SU-DHL-6 (cell line): Measurements from ENCODE around the gene SKIDA1.
A peak's percentile ranks its signal among the peaks of the same experiment; 100 is the strongest.

Experiments
- H2AFZ ChIP-seq: fragments of 200-600 bp; sonication (generic); 2 replicates; pipeline ENCODE4 v1.6.1; 2014; ENCODE audit warnings: low read depth, mild to moderate bottlenecking, moderate library complexity, mixed read lengths, antibody characterized with exemption, low read length; ENCODE audit not compliant: severe bottlenecking
- H3F3A ChIP-seq: fragments of 200-600 bp; shearing (Covaris generic); 2 replicates; pipeline ENCODE4 v1.6.0; 2016; ENCODE audit warnings: antibody characterized with exemption, mild to moderate bottlenecking; ENCODE audit not compliant: insufficient read depth
- H3K27ac ChIP-seq: fragments of 200-600 bp; sonication (generic); 2 replicates; pipeline ENCODE4 v1.5.1; 2016; ENCODE audit warnings: low read depth, mild to moderate bottlenecking, low read length, moderate library complexity, mixed read lengths
- H3K27me3 ChIP-seq: fragments of 200-600 bp; sonication (generic), shearing (Covaris generic); 2 replicates; pipeline ENCODE4 v1.6.0; 2014; ENCODE audit warnings: mild to moderate bottlenecking, low read length
- H3K36me3 ChIP-seq: fragments of 200-600 bp; sonication (generic); 2 replicates; pipeline ENCODE4 v1.6.1; 2014; ENCODE audit warnings: mild to moderate bottlenecking, low read length, mixed read lengths
- H3K4me2 ChIP-seq: fragments of 300-600, 200-600 bp; shearing (Covaris generic), sonication (generic); 2 replicates; pipeline ENCODE4 v1.6.0; 2014; ENCODE audit warnings: low read length, low read depth, mild to moderate bottlenecking; ENCODE audit not compliant: poor library complexity, severe bottlenecking
- H3K4me3 ChIP-seq: fragments of 200-600 bp; sonication (generic); 2 replicates; pipeline ENCODE4 v1.5.1; 2014; ENCODE audit warnings: antibody characterized with exemption, low read length, mild to moderate bottlenecking, mixed read lengths; ENCODE audit not compliant: insufficient read depth, poor library complexity, severe bottlenecking
- H3K79me2 ChIP-seq: fragments of 200-600 bp; sonication (generic); 2 replicates; pipeline ENCODE4 v1.6.1; 2014; ENCODE audit warnings: mild to moderate bottlenecking, low read length, moderate library complexity; ENCODE audit not compliant: insufficient read depth
- H3K9ac ChIP-seq: fragments of 200-600 bp; sonication (generic); 2 replicates; pipeline ENCODE4 v1.7.0; 2014; ENCODE audit warnings: mild to moderate bottlenecking, low read length
- H3K9me2 ChIP-seq: fragments of 200-600 bp; sonication (generic); replicated peaks from 2 replicates; pipeline ENCODE4 v1.6.1; 2014; ENCODE audit warnings: low read length; ENCODE audit not compliant: insufficient read depth
- H3K9me3 ChIP-seq: fragments of 200-600 bp; sonication (generic); 2 replicates; pipeline ENCODE4 v1.6.1; 2014; ENCODE audit warnings: low read length, mixed read lengths; ENCODE audit not compliant: insufficient read depth
- H4K20me1 ChIP-seq: fragments of 200-600 bp; sonication (generic); 2 replicates; pipeline ENCODE4 v1.6.1; 2014; ENCODE audit warnings: low read depth, mild to moderate bottlenecking, antibody characterized with exemption, low read length, moderate library complexity, mixed read lengths
- EZH2phosphoT487 ChIP-seq: fragments of 200-600 bp; sonication (generic), shearing (Covaris generic); conservative IDR thresholded peaks from 2 replicates; pipeline ENCODE4 v1.6.1; 2018; ENCODE audit warnings: mild to moderate bottlenecking, antibody characterized with exemption, low read length, moderate library complexity, mixed read lengths
- TF ChIP-seq, protein P1 (sequence below): fragments of 200-600 bp; sonication (generic); IDR thresholded peaks from one replicate; pipeline ENCODE4 v1.5.1; 2017; ENCODE audit warnings: antibody characterized with exemption, mild to moderate bottlenecking, low read length, moderate library complexity; ENCODE audit not compliant: insufficient read depth, poor library complexity, severe bottlenecking

Gene SKIDA1

DNA sequence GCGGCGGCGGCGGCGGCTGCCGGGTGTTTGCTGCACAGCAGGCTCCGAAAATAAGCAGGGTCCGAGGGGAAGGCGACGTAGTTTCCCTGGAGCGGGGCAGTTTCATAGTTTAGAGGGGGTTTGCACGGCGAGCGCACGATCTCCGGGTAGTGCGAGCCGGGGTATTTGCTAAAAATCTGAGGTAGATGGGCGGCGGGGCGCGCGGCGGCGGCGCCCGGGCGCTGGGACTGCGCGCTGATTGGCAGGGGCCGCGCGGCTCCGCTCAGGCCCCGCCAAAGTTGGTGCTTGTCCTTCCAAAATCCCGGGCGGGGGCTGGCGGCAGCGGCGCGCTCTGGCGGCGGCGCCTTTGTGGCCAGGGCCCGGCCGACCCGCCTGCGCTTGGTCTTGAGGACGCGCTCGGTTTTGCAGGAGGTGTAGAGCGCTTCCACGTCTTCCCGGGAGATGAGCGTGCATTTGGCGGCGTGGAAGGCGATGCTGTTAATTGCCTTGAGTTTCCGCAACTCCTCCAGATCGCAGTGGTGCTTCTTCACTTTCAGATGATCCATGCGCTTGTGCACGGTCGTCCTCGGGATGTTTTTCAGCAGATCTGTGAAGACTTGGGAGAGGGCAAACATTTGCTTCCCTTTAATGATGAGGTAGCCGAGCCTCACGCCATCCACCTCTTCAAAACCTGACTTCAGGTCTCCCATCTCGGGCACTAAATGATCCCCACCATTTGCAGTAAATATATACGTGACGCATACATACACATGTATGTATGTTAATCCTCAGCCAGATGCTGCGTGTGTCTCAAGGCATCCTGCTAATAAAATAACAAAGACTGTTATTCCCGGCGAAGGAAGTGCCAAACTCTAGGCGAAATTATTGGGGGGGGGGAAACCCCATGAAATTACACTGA lies 8.1 kb downstream of the SKIDA1 start:
- Histone ChIP-seq H3K9me3 (no peaks in the 10 kb centered on the region), H3K27ac (no peak overlapping the region), H3K79me2 (no peaks in the 10 kb centered on the region), H3K9ac (peak overlapping the region; percentile 46), H3K36me3 (no peaks in the 10 kb centered on the region), H3K4me3 (peak overlapping the region; percentile 55), H3K4me2 (peak overlapping the region; percentile 58), H3K9me2 (no peaks in the 10 kb centered on the region), H4K20me1 (no peaks in the 10 kb centered on the region), H3K27me3 (no peaks in the 10 kb centered on the region), H3F3A (peaks cover 3% of the 10 kb centered on the region; the same call in 1 of the 2 replicates), H2AFZ (peak overlapping the region; percentile 46)
- TF ChIP-seq, protein P1, sequence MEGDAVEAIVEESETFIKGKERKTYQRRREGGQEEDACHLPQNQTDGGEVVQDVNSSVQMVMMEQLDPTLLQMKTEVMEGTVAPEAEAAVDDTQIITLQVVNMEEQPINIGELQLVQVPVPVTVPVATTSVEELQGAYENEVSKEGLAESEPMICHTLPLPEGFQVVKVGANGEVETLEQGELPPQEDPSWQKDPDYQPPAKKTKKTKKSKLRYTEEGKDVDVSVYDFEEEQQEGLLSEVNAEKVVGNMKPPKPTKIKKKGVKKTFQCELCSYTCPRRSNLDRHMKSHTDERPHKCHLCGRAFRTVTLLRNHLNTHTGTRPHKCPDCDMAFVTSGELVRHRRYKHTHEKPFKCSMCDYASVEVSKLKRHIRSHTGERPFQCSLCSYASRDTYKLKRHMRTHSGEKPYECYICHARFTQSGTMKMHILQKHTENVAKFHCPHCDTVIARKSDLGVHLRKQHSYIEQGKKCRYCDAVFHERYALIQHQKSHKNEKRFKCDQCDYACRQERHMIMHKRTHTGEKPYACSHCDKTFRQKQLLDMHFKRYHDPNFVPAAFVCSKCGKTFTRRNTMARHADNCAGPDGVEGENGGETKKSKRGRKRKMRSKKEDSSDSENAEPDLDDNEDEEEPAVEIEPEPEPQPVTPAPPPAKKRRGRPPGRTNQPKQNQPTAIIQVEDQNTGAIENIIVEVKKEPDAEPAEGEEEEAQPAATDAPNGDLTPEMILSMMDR = no peak
- TF ChIP-seq EZH2phosphoT487 = no peak

DNA sequence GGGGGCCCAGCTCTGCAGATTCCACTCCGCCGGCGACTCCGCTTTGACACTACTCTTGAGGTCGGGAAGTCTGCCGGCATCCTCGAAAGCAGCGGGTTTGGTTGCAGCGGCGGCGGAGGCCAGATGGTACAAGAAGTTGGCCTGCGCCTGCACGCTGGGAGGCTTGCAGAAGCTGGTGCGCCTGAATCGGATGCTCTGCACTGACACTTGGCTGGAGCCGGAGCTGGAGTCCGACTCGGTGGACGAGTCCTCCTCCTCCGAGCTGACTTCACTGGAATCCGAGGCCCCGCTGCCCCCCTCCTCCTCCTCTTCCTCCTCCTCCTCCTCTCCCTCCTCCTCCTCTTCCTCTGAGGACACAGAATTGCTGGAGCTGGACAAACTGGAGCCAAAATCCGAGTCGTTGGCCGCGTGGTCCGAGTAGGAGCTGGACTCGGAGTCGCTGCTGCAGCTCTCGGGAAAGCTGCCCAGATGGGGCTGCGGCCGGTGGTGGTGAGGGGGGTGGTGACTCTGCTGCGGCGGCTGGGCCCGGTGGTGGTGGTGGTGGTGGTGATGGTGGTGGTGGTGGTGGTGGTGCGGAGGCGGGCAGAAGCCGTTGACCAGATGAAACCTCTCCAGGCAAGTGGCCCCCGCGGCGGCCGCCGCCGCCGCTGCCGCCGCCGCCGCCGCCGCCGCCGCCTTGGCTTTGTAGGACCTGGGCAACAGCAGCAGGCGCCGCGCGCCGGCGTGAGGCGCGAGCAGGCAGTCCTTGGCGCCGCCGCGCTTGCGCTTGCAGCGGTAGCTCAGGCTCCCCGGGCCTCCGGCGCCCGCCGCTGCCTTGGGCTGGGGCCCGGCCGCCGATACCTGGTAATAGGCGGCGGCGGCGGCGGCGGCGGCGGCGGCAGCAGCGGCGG lies 9.0 kb downstream of the SKIDA1 start:
- Histone ChIP-seq H3K4me2 (peak overlapping the region; percentile 58), H3K27me3 (no peaks in the 10 kb centered on the region), H3K9me2 (no peaks in the 10 kb centered on the region), H3K36me3 (no peaks in the 10 kb centered on the region), H3K79me2 (no peaks in the 10 kb centered on the region), H3K4me3 (peak overlapping the region; percentile 47), H3K9ac (peak overlapping the region; percentile 46; the same call in 1 of the 2 replicates), H3K27ac (no peak overlapping the region), H2AFZ (peak overlapping the region; percentile 21), H3K9me3 (no peaks in the 10 kb centered on the region), H3F3A (peaks cover 2% of the 10 kb centered on the region; the same call in 1 of the 2 replicates), H4K20me1 (no peaks in the 10 kb centered on the region)
- TF ChIP-seq EZH2phosphoT487 = no peak; the same call in 1 of the 2 replicates
- TF ChIP-seq, protein P1 = no peak

DNA sequence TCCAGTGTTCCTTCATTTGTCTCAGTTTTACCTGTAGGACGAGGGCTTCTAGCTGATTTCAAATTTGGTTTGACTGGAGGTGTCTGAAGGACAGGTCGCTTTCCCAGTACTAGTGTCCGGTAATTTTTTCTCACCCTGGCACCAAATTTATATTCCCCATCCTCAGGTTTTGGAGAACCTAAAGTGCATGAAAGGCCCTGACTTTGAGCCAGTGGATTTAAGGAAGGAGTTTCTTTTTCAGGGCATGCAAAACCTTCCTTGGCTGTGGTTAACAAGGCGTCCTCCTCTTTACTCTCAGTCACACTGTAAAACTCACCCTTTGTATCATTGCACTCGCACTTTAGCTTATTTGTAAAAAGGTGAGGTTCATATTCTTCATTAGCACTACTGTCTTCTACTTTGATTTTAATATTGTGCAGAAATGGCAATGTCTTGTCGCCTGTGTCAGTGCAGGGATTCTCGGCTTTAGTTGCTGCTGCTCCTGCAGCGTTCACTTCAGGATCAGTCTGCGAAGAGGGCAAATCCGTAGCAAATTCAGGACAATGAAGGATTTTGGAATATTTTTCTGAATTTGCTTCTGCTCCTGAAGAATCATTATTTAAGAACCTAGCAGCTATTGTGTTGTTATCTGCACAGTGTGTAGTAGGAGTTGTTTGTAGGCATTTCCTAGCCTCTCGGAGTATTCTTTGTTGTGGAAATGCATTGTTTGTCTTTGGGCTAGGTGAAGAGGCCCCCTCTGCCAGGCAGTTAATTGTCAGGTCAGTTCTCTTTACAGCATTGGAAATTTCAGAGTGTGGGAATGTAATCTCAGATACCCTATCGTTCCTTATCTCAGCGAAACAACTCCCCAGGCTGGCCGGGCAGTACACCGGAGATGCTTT lies 9.9 kb downstream of the SKIDA1 start:
- Histone ChIP-seq H3K27me3 (no peaks in the 10 kb centered on the region), H3K9ac (no peak overlapping the region), H4K20me1 (no peaks in the 10 kb centered on the region), H3K27ac (no peak overlapping the region), H3K9me2 (no peaks in the 10 kb centered on the region), H2AFZ (no peak overlapping the region), H3K4me3 (no peak overlapping the region), H3K36me3 (no peaks in the 10 kb centered on the region), H3F3A (no peaks in the 10 kb centered on the region), H3K4me2 (no peak overlapping the region), H3K9me3 (no peaks in the 10 kb centered on the region), H3K79me2 (no peaks in the 10 kb centered on the region)
- TF ChIP-seq EZH2phosphoT487 = no peak
- TF ChIP-seq, protein P1 = no peak
